OCI-LY7 (cell line): ENCODE measurements around the gene CXCR5. TPM values are rescaled to one million over a fixed set of nuclear protein-coding genes. Genes with fewer than 3 reads are reported as not detected.
A peak's percentile ranks its signal among the peaks of the same experiment; 100 is the strongest.

ENCODE experiments used
- BruUV-seq: library from RNA; stranded (reverse); fragments of 400-500 nt; replicated peaks from 2 replicates; lab custom pipeline; 2021; lab: Mats Ljungman, UMichigan
- CTCF ChIA-PET: fragments of 300-600 bp; sonication (Branson Sonifier 250); formaldehyde crosslinking; loops from one replicate; lab custom pipeline; 2022; ENCODE audit warnings: antibody characterized with exemption; ENCODE audit not compliant: unreplicated experiment; lab: Charles Lee
- POLR2A ChIA-PET: fragments of 300-600 bp; sonication (Branson Sonifier 250); formaldehyde crosslinking; loops from one replicate; lab custom pipeline; 2022; ENCODE audit warnings: antibody characterized with exemption; lab: Charles Lee
- DNase-seq: peaks from one replicate; pipeline ENCODE4 v3.0.0-alpha.2; 2015; ENCODE audit warnings: low spot score
- H2AFZ ChIP-seq: fragments of 200-600 bp; sonication (generic), shearing (Covaris generic); 2 replicates; pipeline ENCODE4 v1.6.1; 2014; ENCODE audit warnings: mild to moderate bottlenecking, antibody characterized with exemption, low read length, moderate library complexity
- H3K27ac ChIP-seq: fragments of 200-600 bp; sonication (generic); 2 replicates; pipeline ENCODE4 v1.5.1; 2014; ENCODE audit warnings: mixed run types, low read depth, mild to moderate bottlenecking, moderate library complexity, low read length, inconsistent platforms; ENCODE audit not compliant: poor library complexity, severe bottlenecking
- H3K36me3 ChIP-seq: fragments of 200-600 bp; sonication (generic); 2 replicates; pipeline ENCODE4 v1.6.1; 2014; ENCODE audit warnings: mild to moderate bottlenecking, antibody characterized with exemption, low read length, moderate library complexity, mixed read lengths; ENCODE audit not compliant: insufficient read depth
- H3K4me1 ChIP-seq: fragments of 200-600 bp; sonication (generic); 2 replicates; pipeline ENCODE4 v1.5.1; 2014; ENCODE audit warnings: mild to moderate bottlenecking, low read length; ENCODE audit not compliant: insufficient read depth, poor library complexity, severe bottlenecking
- H3K4me2 ChIP-seq: fragments of 200-600 bp; sonication (generic); 2 replicates; pipeline ENCODE4 v1.6.1; 2014; ENCODE audit warnings: mild to moderate bottlenecking, low read length
- H3K4me3 ChIP-seq: fragments of 200-600 bp; sonication (generic); 2 replicates; pipeline ENCODE4 v1.5.1; 2014; ENCODE audit warnings: mild to moderate bottlenecking, low read depth, low read length; ENCODE audit not compliant: poor library complexity, severe bottlenecking
- H3K79me2 ChIP-seq: fragments of 200-600 bp; sonication (generic); 2 replicates; pipeline ENCODE4 v1.6.1; 2016; ENCODE audit warnings: low read depth, mild to moderate bottlenecking, low read length, moderate library complexity, mixed read lengths; ENCODE audit not compliant: insufficient read depth
- H3K9me2 ChIP-seq: fragments of 200-600 bp; sonication (generic); 2 replicates; pipeline ENCODE4 v1.6.1; 2016; ENCODE audit warnings: mild to moderate bottlenecking, low read length, mixed read lengths; ENCODE audit not compliant: insufficient read depth
- H3K9me3 ChIP-seq: fragments of 200-600 bp; sonication (generic); 2 replicates; pipeline ENCODE4 v1.6.1; 2014; ENCODE audit warnings: mild to moderate bottlenecking, mixed run types, low read length, mixed read lengths
- H4K20me1 ChIP-seq: fragments of 200-600 bp; sonication (generic); 2 replicates; pipeline ENCODE4 v1.6.1; 2014; ENCODE audit warnings: mild to moderate bottlenecking, antibody characterized with exemption, low read length, moderate library complexity, mixed read lengths; ENCODE audit not compliant: insufficient read depth
- CTCF ChIP-seq: fragments of 200-600 bp; sonication (generic); conservative IDR thresholded peaks from 2 replicates; pipeline ENCODE4 v1.5.1; 2014; ENCODE audit warnings: mild to moderate bottlenecking, antibody characterized with exemption, low read length, moderate library complexity, mixed read lengths
- EZH2phosphoT487 ChIP-seq: fragments of 200-600 bp; sonication (generic); IDR thresholded peaks from 2 replicates; pipeline ENCODE4 v1.6.1; 2018; ENCODE audit warnings: low read depth, borderline replicate concordance, mild to moderate bottlenecking, mixed run types, antibody characterized with exemption, low read length, moderate library complexity, mixed read lengths
- intact Hi-C: fragments of 100-400 bp; cut with micrococcal nuclease; formaldehyde crosslinking; loops from one replicate; pipeline ENCODE4 v1.10.0; 2022; ENCODE audit not compliant: unreplicated experiment
- total RNA-seq, 2 experiments: library from RNA; depleted of rRNA in 1 of 2; stranded (reverse); fragments of >200 nt in 1 of 2; shearing (Covaris generic) in 1 of 2; gene quantifications; 2 replicates each; pipeline ENCODE4 v1.2.3, GENCODE V29; 2014 to 2022

The CXCR5 gene
- total RNA-seq, 2 experiments from 2014 or later = 3.3 to 7.3 TPM

GRCh38 chr11:118914987-118915386 is 31.3 kb downstream of the CXCR5 start:
- ChIA-PET CTCF (interaction anchor here (1.5 to 3.6 kb wide), 3 partner anchors 11 to 15 kb away, joined by 3 to 31 read pairs (median 12); partner anchors contain the start of gene BCL9L), POLR2A (interaction anchor here (0.5 to 3.3 kb wide), 3 partner anchors 15 to 122 kb away, joined by 3 to 13 read pairs (median 3); no protein-coding TSS in a partner anchor)
- intact Hi-C loops = loop anchor here (1.0 kb wide), 1 partner anchor 9 kb away; no protein-coding TSS in a partner anchor
- H3K4me2 ChIP-seq = peak overlapping the region; percentile 82
- H3K9me2 ChIP-seq = no peaks in the 10 kb centered on the region
- H3K9me3 ChIP-seq = no peaks in the 10 kb centered on the region
- no TSS peak for BruUV-seq
- peak overlapping the region; percentile 53 for H3K4me3 ChIP-seq
- H3K36me3 ChIP-seq = no peaks in the 10 kb centered on the region
- DNase-seq = peak; percentile 78
- H3K79me2 ChIP-seq = peaks cover 8% of the 10 kb centered on the region; the same call in 1 of the 2 replicates
- TF ChIP-seq CTCF = no peak
- no peak for TF ChIP-seq EZH2phosphoT487
- peak overlapping the region; percentile 88 for H3K27ac ChIP-seq
- H4K20me1 ChIP-seq = no peaks in the 10 kb centered on the region
- H3K4me1 ChIP-seq = peaks cover 88% of the 10 kb centered on the region
- H2AFZ ChIP-seq = no peak overlapping the region

- peaks cover 8% of the 10 kb centered on the region; the same call in 1 of the 2 replicates for H3K79me2 ChIP-seq
- intact Hi-C loops = no loop called here
- CTCF ChIA-PET = interaction anchor here (1.5 to 3.6 kb wide), 2 partner anchors 13 to 15 kb away, joined by 3 to 31 read pairs; no protein-coding TSS in a partner anchor
- peak overlapping the region; percentile 53 for H3K4me3 ChIP-seq
- no peaks in the 10 kb centered on the region for H4K20me1 ChIP-seq
- BruUV-seq = no TSS peak
- DNase-seq = no peak
- POLR2A ChIA-PET = interaction anchor here (0.9 to 3.3 kb wide), 3 partner anchors 9 to 123 kb away, joined by 3 to 13 read pairs (median 3); no protein-coding TSS in a partner anchor
- no peak for TF ChIP-seq EZH2phosphoT487
- no peak for TF ChIP-seq CTCF
- H2AFZ ChIP-seq = no peak overlapping the region
- no peaks in the 10 kb centered on the region for H3K36me3 ChIP-seq
- H3K9me3 ChIP-seq = no peaks in the 10 kb centered on the region
- no peaks in the 10 kb centered on the region for H3K9me2 ChIP-seq
- peak overlapping the region; percentile 88 for H3K27ac ChIP-seq
- H3K4me1 ChIP-seq = peaks cover 90% of the 10 kb centered on the region
- peak overlapping the region; percentile 82 for H3K4me2 ChIP-seq
Observed at GRCh38 chr11:118915396-118915795, 31.7 kb downstream of the CXCR5 start.
